Thoracic aorta (tissue), 2 donors: Measurements from ENCODE around the gene IBTK. TPM values are rescaled to one million over a fixed set of nuclear protein-coding genes. Genes with fewer than 3 reads are reported as not detected.

Experiments
- ATAC-seq: fragments of 150-250 bp; one replicate; pipeline ENCODE4 v1.8.0; 2017; ENCODE audit warnings: low read depth; ENCODE audit not compliant: insufficient number of reproducible peaks, low FRiP score
- DNase-seq: peaks from one replicate; pipeline ENCODE4 v3.0.0-alpha.2; 2020; ENCODE audit warnings: low spot score
- H3K27ac ChIP-seq, 2 donors: fragments of 200-600 bp; sonication (generic); 1 replicate in 1 of 2; 2 replicates in 1 of 2; pipeline ENCODE4 v1.5.1; 2016; ENCODE audit warnings: mild to moderate bottlenecking in 2 of 2, moderate library complexity in 2 of 2
- H3K27me3 ChIP-seq: fragments of 200-600 bp; sonication (generic); replicated peaks from 2 replicates; pipeline ENCODE4 v1.6.0; 2016; ENCODE audit warnings: mild to moderate bottlenecking; ENCODE audit not compliant: insufficient read depth
- H3K36me3 ChIP-seq: fragments of 200-600 bp; sonication (generic); one replicate; pipeline ENCODE4 v1.5.1; 2016
- H3K4me1 ChIP-seq, 2 donors: fragments of 200-600 bp; sonication (generic); 1 replicate in 1 of 2; 2 replicates in 1 of 2; pipeline versions ENCODE4 v1.5.1 to v1.6.0; 2016; ENCODE audit warnings: low read depth in 2 of 2, mild to moderate bottlenecking in 1 of 2; ENCODE audit not compliant: control insufficient read depth in 1 of 2
- H3K4me3 ChIP-seq: fragments of 200-600 bp; sonication (generic); 2 replicates; pipeline ENCODE4 v1.5.1; 2016; ENCODE audit warnings: mild to moderate bottlenecking
- H3K9me3 ChIP-seq: fragments of 200-600 bp; sonication (generic); 2 replicates; pipeline ENCODE4 v1.5.1; 2016
- CTCF ChIP-seq: fragments of 200-600 bp; sonication (generic); IDR thresholded peaks from one replicate; pipeline ENCODE4 v1.5.1; 2019; ENCODE audit warnings: antibody characterized with exemption
- total RNA-seq, 2 donors: library from RNA; depleted of rRNA; stranded (reverse); fragments of >200 nt; gene quantifications; one replicate each; pipeline versions ENCODE4 v1.1.0 to v1.2.3, GENCODE V29; 2016

IBTK gene
- total RNA-seq, 2 donors from 2014 or later: 18.1 to 36.8 TPM

DNA sequence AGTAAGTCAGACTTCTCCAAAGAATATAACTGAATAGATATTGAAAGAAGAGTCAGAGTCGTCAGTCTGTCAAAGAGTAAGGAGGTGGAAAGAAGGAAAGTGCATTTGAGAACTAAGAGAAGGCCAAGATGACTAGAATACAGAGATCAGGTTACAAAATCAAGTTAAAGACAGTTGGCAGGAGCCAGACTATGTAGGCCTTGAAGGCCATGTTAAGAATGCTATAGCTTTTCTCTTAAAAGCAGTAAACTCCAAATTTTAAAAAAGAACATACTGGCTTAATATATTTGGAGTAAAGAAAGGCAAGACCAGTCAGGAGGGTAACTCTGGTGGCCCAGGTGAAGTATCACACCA lies 68.8 kb downstream of the IBTK start:
- no peak for DNase-seq
- H3K4me1 ChIP-seq: no peaks in the 10 kb centered on the region
- no peak for ATAC-seq
- H3K27ac ChIP-seq: no peak overlapping the region
- peaks cover 10% of the 10 kb centered on the region for H3K36me3 ChIP-seq
- H3K4me3 ChIP-seq: no peak overlapping the region
- H3K27me3 ChIP-seq: no peaks in the 10 kb centered on the region
- no peak for TF ChIP-seq CTCF
- H3K9me3 ChIP-seq: no peaks in the 10 kb centered on the region

DNA sequence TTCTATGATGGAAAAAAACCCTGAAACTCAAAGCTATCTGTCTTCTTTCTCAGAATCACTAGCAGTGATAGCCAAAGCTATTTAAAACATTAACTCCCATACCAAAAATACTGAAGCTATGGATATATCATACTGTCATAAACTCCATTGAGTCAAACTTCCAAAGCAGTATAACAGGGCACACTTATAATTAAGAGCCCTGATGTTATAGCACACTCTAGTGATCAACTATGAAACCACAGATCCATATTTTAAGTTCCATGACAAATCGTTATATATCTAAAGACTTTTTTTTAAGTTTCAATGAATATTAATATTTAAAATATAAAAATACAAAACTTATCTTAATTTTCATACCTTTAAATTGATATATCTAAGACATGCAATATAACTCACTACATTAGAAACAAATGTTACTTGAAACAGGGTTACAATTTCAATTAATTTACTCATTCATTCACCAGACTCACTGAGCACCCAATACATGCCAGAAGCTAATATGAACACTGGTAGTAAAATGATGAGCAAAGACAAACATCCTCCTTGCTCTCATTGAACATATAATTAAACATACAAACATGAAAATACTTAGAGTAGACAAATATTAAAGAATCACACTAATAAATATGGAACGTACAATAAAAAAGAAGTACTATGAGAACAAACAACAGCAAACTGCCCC lies 69.3 kb downstream of the IBTK start:
- Histone ChIP-seq H3K36me3 (peaks cover 11% of the 10 kb centered on the region), H3K27me3 (no peaks in the 10 kb centered on the region), H3K9me3 (no peaks in the 10 kb centered on the region), H3K27ac (no peak overlapping the region), H3K4me3 (no peak overlapping the region), H3K4me1 (no peaks in the 10 kb centered on the region)
- DNase-seq (no peak), ATAC-seq (no peak)
- peak; percentile 56 for TF ChIP-seq CTCF

GRCh38 chr6:82176616-82177015 lies 70.9 kb downstream of the IBTK start:
- Histone ChIP-seq H3K4me3 (no peak overlapping the region), H3K27ac (no peak overlapping the region), H3K36me3 (peaks cover 18% of the 10 kb centered on the region), H3K4me1 (no peaks in the 10 kb centered on the region), H3K9me3 (no peaks in the 10 kb centered on the region), H3K27me3 (no peaks in the 10 kb centered on the region)
- DNase-seq (no peak), ATAC-seq (no peak)
- no peak for TF ChIP-seq CTCF

- DNase-seq: no peak
- Histone ChIP-seq H3K36me3 (peaks cover 13% of the 10 kb centered on the region), H3K27me3 (no peaks in the 10 kb centered on the region)
Measured at GRCh38 chr6:82172594-82172993, 75.0 kb downstream of the IBTK start.

More at GRCh38 chr6:82172594-82172993, 75.0 kb downstream of the IBTK start:
- Histone ChIP-seq H3K27ac (no peak overlapping the region), H3K9me3 (no peaks in the 10 kb centered on the region), H3K4me1 (peaks cover 0 to 5% of the 10 kb centered on the region in 2 donors), H3K4me3 (no peak overlapping the region)
- ATAC-seq: no peak
- TF ChIP-seq CTCF: no peak
